NCI-H146 treated with DMSO at 0.1 percent for 48 hours (cell line): Measurements from ENCODE around the gene LGALS3.

ENCODE experiments used
- DNase-seq: peaks from one replicate; lab custom pipeline; 2025; ENCODE audit not compliant: unreplicated experiment; lab: John Stamatoyannopoulos, UW

The LGALS3 gene

DNA sequence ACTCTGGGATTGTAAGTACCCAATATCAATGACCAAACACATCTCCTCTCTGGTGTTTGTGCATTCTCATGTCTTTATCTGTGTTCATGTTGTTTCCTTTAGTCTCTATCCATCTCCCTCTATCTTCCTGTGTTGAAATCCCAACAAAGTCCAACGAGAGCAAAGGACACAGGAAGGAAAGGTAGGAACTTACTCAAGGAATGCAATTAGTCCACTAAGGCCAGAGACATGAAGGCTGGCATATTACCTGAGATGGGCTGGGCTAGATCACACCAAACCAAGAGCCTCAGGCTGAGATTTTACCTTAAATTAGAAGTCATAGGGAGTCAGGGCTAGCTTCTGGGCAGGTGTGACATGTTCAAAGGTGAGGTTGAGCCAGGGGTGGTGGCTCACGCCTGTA, 14.3 kb upstream of the LGALS3 start:
- DNase-seq: no peak

DNA sequence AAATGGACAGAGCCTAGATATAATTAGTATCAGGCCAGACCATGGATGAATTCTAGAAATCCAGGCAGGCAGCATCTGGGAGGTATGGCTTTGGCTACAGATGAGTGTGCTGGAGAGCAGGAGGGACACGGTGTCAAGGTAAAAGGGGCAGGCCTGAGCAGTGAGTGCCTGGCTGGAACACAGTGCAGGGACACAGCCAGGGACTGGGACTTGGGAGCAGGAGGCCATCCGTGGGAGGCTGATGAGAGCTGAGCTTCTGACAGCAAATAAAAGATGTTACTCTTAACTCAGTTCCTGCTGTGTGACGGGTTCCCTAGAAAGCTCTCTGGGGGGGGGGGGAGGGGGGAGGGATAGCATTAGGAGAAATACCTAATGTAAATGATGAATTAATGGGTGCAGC, 13.6 kb upstream of the LGALS3 start:
- no peak for DNase-seq

DNA sequence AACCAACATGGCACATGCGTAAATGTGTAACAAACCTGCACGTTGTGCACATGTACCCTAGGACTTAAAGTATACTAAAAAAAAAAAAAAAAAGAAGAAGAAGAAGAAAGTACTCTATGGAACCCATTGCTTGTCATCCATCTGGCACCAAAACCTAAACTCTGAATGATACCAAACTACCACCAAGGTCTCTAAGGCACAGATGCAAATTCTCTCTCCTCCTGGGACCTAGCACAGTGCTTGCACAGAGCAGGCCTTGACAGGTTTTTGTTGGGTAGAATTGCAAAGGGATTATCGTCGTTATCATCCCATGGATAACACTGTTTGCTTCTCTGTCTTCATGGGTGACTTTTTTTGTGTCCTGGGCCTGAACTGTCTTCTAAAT, 13.2 kb upstream of the LGALS3 start:
- DNase-seq: no peak

DNA sequence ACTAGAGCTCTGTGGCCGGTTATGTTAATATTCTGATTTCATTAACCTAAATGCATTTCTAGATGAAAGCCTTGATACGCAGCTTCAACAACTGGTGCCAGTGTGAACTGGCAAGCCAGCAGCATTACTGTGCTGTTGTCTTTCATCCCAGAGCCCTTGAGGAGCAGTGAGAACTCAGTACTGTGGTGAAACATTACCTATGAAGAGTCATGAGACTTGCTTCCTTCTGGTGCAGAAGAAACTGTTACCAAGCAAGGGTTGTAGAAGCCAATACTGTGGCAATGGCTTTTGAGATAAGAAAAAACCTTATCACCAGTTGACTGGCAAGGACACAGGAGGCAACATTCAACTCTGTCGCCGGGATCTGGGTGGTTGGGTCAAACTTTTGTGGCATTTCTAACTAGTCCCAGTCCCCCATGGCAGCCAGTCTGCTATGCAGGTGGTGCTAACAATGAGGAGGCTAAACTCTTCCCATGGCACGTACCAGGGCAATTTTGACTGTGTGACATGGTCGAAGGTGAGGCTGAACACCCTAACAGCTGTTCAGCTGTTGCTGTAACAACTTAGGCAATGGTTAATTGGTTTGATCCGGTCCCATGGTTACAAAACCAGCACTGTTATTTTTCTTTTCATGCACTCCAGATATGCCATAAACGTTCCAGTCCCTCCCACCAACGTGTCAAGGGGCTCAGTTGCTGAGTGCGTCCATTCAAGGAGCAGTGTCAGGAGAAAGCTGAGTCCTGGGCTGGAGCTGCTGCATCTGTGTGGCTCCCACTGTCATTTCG, 12.6 kb upstream of the LGALS3 start:
- no peak for DNase-seq

DNA sequence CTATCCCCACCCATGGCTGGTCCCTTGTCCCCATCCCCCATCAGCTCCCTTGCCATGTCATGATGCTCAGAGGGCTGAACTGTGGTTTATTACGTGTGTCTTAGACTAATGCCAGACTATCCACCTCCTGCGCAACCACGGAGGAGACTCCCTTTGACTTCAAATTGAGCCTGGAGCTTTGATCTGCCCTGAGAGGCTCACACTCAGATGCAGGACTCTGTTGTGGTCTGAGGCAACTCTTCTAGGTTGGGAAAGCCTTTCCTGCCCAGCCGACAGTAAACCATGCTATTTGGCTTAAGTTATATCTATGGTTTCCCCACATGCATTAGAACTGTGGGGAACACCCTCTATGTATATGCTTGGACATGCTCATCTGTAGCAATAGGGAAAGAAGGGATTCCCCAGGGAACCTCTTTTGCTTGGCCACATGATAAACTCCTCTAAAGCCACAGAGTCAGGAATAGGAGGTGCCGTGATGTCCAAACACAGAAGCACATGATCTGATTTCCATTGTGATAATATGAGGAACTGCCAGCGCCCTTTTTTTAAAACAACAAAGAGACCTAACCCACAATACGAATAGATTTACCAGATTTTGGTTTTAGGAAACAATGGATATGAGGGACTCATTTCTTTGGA, 11.1 kb upstream of the LGALS3 start:
- no peak for DNase-seq

DNA sequence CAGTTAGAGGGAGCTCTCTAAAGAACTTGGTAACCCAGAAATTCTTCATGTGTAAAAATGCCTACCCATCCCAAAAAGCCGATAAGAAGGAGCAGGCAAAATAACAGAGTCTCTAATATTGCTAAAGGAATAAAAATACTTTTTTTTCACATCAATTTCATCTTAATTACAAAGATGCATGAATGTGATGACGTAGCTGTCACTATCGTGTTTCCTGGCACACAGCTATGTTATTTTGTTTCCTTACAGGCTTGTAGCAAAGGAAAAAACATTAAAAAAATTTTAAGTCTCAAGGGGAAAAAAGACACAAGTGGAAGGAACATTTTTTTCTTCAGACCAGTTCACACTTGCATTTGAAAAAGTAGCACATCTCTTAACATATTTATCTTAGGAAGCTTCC, 10.3 kb upstream of the LGALS3 start:
- no peak for DNase-seq

DNA sequence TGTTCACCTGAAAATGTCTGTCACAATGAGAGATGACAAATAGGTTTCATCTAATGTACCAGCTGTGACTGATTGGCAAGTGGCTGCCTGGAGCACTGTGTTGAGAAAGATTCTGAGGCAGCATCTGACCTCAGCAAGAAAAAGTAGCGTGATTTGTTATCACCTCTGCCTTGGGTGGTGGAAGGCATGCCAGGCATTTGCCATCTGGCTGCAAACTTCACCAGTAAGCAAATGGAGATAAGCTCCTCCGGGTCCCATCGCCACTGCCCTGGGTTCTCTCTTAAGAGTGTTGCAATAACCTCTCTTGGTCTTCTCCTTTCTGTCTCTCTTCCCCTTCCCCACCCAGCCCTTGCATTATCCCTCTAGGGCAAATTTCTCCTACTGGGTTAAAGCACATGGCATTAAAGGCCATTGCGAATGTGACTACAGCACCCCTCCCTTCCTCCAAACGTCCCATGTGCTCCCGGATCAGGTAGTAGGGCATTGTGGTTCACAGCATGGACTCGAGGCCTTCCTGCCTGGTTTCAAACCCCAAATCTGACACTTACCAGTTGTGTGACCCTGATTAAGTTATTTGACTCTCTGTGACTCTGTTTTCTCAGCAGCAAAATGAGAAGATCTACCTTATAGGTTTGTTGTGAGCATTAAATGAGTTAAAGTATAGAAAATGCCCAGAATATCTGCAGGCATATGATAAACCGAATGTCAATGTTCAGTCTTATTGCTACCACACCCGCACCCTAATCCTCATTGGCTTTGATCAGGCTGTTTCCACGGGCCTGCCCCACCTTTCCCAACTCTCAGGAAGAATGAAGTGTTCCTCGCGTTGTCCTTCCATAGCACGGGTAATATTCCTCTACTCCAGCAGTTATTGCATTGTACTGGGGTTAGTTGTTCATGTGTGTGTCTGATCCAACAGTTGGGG, 8.2 kb upstream of the LGALS3 start:
- no peak for DNase-seq

DNA sequence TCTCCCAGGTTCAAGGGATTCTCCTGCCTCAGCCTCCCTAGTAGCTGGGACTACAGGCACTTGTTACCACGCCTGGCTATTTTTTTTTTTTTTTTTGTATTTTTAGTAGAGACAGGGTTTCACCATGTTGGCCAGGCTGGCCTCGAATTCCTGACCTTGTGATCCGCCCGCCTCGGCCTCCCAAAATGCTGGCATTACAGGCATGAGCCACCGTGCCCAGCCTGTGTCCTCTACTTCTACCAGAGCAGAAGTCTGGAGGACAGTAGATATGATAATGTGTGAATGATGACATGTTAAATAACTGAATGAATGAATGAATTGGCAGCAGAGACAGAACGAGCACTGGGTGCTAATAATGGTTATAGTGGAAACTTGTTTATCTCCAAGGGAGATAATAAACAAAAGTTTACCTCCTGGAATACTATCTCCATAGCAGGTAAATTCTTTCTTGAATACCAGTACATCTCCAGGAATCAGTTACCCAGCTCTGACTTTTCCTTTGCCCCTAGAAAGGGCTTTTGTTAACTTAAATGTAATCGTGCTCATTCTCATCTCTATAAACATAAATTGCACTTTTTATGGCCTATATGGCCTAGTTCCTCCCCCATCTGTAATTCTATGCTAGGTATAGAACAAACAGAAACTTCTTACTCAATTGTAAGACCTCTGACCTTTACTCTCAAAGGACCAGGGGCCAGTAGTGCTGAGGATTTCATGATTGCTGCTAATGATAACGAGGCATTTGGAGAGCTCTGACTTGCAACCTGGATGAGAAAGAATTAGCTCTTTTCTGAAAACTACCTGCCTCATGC, 7.2 kb upstream of the LGALS3 start:
- no peak for DNase-seq

DNA sequence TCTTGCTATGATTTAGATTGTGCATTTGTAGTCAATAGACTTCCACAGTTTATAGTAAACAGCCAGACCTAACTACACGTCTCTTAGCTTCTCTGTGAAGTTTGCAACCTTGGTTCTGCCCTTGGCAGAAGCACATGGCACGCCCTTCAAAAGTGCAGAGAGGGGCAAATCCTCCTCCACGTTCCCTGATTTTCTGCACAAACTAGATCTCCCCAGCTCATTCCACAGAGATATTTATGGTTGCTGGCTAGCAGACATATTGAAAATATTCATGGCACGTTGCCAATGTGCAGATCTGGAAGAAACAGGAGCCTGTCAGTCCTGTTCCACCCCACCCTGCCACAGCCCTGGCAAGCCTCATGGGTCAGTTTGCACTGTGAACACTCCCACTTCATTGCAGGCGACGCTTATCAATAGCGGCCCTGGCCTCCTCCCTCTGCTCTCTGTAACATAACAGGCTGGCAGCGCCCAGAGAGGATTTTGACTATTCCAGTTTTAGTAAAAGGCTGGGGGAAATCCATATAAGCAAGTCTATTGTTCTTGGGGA, 6.5 kb upstream of the LGALS3 start:
- no peak for DNase-seq

DNA sequence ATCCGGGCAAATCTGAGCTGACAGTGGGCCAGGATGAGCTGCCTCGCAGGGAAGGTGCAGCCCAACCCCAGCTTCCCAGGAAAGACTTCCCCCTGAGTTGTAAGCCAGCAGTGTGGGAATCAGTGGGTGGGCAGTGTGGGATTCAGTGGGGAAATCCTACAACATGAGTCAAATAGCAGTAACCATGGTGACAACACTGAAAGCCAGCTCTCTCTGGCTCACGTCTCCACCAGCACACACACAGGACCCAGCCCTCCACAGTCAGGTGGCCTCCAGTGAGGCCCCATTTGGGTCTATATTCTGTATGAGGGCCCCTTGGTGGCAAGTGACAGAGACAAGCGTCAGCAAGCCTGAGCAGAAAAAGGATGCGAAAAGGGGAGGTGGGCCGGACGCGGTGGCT, 6.0 kb upstream of the LGALS3 start:
- DNase-seq: no peak

DNA sequence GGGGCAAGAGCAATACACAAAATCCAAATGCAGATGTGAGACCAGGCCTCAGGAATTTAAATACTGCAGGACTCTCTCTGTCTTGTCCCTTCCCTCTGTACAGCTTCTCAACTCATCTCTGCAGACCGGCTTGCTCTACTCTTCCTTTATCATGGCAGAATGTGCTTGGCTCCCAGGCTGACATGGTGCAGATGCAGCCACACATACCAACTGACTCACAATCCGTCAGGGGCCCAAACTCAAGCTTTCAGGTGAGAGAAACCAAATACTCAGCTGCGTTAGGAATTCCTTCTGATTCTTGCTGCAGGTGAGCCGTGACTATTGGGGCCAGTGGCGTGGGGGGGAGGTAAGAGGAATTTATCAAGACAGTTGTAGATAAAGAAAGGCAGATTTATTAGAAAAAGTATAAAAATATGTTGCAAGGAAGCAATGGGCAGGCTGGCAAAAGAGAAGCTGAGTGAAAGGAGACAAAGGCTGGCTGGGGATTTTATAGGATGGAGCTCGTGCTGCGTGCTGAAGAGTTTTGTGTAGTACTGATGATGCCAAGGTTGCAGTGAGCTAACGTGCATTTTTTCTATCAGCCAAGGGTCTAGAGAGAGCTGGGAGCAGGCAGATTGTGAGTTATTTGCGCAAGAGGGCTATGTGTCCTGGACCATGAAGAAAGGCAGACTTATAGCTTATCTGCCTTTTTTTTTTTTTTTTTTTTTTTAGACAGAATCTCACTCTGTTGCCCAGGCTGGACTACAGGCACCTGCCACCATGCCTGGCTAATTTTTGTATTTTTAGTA, 5.0 kb upstream of the LGALS3 start:
- DNase-seq: no peak

DNA sequence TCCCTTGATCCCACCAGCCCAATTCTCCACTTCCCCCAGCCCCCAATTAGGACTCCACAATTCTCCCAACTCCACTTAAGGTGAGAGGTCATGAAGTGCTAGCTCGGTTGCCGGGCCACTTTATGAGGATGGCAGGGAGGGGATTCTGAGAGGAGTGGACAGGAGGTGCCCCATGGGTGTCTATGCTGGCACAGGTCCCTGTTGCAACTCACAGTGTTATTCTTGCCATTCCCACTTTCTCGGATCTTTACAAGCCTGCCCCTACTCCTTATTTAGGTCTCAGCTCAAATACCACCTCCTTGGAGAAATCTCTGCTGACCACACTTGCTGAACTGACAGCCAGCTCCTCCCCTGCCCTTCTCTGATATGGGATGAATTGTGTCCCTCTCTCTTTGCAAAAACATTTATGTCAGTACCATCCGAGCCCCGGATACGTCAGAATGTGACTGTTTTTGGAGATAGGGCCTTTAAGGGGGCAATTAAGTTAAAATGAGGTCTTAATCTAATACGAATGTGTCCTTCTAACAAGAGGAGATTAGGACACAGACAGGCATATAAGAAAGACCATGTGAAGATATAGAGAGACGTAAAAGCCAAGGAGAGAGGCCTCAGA, 4.2 kb upstream of the LGALS3 start:
- no peak for DNase-seq

DNA sequence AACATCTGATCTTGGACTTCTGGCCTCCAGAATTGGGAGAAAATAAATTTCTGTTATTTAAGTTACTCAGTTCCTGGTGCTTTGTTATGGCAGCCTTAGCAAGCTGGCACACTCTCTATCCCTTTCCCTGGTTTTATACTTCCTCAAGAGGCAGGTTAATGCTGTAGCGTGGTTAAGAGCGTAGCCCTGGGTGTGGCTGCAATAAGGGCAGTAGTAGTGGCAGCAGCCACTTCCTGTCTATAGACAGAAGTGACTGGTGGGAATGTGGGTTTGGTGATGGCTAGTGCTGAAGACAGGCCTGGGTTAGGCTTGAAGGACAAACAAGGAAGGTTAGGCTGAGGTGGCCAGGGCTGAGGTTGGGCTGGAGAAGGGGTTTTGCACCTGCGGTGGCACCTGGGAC, 3.6 kb upstream of the LGALS3 start:
- DNase-seq: no peak

DNA sequence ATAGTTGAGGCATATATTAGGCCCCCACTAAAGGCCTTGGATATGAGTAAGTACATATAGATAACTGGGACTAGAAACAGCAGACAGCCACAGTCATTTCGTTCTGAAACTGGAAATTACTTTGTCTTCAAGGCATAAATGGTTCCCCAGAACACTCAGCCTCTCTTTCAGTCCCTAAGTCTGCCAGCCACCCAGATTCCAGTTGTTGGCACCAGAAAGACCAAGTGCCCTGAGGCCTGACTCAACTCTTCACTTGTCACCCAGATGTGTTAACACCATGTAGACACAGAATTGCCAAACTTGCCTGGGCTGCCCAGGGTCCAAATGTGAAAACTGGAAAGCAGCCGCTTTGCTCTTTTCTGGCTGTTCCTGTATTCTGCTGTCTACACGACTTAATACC, 3.0 kb upstream of the LGALS3 start:
- DNase-seq: no peak

DNA sequence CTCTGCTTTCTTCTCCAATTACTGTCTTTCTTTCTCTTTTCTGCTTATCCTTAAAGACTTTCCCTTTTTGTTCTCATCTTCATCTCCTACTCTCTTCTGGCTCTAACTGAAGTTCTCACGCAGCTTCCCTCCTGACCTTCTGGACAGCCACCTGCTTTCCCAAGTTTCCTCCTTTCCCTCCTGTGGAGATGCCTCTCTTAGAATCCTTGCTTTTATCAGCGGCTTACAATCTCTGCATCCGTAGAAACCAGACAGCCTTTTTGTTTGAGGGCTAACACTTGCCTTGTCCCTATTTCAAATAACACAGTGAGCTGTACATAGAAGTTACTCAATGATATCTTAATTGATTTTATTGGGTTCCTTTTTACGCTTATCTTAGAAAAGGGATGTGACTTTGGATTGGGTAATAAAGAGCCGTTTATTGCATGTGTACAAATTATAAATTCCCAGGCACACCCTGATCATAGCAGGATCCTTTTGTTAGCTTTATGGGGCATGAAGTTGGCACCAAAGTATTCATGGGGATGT, 2.1 kb upstream of the LGALS3 start:
- DNase-seq: no peak

DNA sequence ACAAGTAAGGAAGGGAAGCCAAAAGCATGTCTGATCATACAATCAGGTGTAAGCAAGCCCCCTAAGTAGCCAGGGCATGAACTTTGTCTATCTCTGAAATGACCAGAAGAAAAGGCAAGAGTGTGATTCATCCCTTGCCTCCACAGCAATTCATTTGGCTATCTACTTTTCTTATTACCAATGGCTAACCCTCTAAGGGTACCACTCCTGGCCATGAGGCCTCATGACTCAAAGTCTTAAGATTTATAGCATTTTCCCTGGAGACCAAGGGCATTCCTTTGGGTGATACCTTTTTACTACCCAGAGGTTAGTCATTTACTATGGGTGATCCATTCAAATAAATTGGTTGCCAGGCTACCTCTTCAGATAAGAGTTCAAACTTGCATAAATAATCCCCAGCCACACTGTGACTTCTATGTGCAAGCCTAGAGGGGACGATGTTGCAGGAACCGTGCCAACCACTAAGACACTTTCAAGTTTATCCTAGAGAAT, 1.5 kb upstream of the LGALS3 start:
- DNase-seq: no peak

DNA sequence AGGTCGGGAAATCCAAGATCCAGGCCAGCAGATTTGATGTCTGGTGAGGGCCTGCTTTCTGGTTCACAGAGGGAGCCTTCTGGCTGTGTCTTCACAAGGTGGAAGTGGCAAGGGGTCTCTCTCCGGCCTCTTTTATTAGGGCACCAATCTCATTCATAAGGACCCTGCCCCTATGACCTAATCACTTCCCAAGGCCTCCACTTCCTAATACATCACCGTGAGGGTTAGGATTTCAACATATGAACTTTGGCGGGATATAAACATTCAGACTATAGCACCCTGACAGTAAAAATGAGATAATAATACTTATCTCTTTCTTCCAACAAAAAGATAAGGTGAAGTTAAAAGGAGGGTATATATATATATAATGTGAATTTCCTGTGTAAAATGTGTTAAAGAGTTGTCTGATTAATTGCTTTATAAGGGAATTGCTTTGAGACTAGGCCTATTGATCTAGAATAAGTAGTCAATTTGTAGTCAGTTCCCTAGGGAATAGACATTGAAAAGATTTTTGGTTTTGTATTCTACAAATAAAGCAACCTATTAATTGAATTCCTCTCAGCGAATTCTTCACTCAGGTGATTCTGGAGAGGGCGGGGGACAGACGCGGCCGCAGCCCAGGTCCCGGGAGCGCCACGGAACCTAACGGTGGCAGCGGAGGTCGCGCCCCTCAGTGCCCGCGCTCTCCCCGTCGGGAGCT, 516 bp upstream of the LGALS3 start:
- DNase-seq: no peak

DNA sequence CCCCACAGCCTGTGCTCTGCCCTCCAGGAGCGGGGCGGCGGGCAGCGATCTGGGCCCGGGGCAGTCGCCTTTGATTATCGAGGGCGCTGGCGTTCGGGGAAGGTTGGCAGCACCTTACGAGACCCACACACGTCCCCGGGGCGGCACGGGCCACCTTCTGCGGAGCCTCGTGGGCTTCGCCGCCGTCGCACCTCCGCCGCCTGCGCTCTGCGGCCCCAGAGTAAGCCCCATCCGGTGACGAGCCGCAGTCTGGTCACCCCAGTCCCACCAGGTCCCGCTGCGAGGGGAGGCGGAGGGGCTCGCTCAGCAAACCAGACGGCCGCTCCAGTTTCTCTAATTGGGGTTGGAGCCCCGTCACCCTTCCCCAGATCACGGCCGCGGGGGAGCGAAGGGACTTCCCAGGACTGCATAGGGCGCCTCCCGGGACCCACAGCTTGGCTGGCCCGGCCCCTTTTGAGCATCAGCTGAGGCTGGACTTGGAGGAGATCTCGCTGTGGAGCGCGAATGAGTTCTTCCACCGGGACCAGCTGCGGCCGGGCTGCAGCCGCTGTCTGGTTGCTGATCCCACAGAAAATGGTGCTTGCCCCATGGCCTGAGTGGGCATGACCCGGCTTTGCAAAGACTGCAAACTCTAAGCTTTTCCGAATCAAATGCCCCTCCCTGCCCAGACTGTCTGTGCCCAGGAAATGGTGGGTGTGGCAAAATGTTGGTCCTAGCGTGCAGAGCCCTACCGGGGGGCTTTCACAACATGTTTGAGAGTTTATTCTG, 560 bp downstream of the LGALS3 start:
- no peak for DNase-seq
